Hematopoietic multipotent progenitor cell treated with erythropoietin and hydrocortisone succinate and interleukin-3 and kit ligand, for 8 days (in vitro differentiated cells): ENCODE results near the gene ASIC5.
"Not testable (repeated sequence)": the region's sequence is repeated elsewhere in the genome, so short reads cannot be mapped to it uniquely, and the experiment has no call there.

Experiments used
- DNase-seq: peaks from one replicate; pipeline ENCODE4 v3.0.0-alpha.2; 2015

The ASIC5 gene, protein sequence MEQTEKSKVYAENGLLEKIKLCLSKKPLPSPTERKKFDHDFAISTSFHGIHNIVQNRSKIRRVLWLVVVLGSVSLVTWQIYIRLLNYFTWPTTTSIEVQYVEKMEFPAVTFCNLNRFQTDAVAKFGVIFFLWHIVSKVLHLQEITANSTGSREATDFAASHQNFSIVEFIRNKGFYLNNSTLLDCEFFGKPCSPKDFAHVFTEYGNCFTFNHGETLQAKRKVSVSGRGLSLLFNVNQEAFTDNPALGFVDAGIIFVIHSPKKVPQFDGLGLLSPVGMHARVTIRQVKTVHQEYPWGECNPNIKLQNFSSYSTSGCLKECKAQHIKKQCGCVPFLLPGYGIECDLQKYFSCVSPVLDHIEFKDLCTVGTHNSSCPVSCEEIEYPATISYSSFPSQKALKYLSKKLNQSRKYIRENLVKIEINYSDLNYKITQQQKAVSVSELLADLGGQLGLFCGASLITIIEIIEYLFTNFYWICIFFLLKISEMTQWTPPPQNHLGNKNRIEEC

DNA sequence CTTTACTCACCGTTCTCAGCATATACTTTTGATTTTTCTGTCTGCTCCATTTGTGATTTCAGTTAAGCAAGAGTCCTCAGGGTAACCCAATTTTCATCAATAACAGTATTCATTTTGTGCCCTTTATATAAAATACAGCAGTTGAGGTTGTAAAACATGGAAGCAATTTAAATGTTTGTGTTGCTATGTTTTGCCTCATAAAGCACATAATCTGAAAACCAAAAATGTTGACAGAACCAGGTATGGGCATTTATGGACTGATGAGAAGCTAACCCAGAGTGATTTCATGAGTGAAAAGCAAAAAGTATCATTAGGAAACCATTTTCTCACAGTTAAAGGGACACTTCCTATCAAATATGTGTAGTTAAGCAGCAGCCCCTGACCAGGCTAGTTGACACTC lies at the start of gene ASIC5:
ASIC5 (minus strand) TSS at position 101 of the 400 bp plus-strand sequence; CDS start at position 50, 51 bp downstream.
- no peak for DNase-seq

DNA sequence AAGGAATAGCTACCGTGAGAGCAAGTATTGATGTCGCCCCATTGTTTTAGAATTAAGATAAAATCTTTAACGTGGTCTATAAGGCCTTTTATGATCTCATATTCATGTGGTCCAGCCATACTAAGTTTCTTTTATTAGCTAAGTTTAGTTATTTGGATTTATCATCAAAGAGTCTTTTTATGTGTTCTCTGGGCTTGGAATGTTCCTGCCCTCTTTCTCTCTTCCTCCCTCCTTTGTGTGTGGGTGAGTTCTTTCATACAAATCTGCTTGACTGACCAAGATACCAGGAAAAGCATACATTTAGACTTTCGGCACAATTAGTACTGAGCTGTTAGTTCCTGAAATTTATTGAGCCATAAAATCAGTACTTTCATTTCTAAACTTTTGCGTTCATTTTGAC lies 48.7 kb upstream of the ASIC5 start:
- DNase-seq, result no peak

DNA sequence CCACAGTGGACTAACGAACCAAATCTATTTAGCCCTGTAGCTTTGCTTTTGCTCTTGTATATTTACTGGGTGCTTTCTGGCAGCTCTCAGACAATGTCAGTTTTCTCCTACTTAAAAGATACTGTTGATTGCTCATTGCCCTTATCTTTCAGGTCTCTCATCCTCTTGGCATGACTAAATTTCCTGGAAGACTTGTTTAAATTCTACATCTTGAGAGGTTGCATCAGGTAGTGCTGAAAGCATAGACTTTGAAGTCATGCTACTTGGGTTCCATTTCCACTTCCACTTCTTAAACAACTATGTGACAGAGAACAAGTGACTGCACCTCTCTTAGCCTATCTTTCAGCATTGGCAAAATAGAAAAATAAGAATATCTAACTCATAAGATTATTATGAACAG lies 45.8 kb upstream of the ASIC5 start:
- DNase-seq, result no peak

DNA sequence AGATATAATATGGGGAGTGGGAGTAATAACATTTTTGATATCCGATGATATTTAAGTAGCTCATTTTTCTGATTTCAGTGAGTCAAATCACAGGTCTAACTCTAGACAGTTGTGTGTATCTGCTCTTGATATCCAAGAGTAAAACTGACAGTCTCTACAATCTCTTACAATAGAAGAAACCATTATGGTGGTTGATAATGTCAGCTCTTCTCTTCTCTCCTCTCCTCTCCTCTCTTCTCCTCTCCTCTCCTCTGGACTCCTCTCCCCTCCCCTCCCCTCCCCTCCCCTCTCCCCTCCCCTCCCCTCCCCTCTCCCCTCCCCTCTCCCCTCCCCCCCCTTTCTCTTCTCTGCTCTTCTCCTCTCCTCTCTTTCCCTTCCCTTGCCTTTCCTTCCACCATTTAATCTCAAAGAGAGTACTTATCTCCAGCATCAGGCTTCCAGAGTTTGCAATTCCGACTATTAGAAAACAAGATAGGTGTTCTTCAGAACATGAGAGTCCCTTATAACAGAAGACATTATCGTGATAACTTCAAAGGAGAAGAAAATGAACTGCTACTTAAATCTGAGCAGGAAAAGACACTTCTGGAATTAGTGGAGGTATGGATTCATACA lies 43.6 kb upstream of the ASIC5 start:
- no peak for DNase-seq

DNA sequence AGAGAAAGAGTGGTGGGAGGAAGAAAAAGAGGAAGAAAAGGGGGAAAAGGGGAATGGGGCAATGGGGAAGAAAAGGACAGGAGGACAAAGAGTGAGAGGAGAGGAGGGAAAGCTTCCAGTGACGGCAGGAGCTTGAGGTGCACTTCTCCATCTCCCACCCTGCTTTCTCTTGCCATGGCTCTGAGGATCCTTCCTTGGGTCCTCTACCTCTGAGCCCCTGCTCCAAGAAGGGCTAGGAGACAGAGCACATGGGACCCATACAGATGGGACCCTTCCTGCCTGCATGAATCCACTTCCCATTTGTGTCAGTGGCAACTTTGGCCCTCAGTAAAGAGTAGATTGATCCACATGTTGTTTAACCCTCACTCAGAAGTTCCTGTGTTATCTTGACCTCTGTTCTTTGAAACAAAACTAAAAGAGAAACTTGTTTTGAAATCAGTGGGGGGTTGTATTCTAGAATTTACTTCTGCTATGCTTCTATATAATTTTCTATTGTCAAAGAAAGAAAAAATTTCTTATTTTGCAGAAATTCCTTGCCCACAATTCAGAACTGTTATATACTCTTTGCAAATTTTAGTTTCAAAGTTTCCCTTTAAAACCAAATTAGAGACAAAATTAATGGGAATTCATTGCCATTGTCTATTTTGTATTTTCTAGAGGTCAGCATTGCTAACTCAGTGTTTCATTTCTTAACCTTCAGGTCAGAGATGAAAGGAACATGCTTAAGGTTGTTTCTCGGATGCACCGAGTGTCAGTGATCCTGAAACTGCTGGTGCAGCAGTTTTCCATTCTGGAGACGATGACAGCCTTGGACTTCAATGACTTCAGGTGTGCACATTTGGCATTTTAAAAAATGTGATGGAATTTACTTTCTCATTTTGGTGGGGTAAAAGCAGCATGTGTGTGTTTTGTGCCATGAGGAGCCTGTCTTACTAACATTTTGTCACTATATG lies 42.4 kb upstream of the ASIC5 start:
- DNase-seq, result no peak

DNA sequence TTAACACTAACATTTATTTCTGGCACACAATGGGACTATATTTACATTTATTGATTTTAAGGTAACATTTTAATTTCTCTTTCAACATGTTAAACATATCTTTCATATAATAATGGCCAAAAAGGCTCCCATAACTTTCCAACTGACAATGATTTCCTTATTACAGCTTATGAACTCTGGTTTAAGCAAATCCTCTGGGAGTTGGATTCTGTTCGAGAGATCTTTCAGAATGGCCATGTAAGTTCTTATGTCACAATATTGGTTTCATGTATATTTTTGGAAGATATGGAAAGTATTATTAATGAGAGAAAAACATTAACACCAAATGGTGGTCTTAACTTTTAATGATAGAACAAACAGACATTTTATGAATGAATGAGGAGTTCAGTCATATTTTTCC lies 41.5 kb upstream of the ASIC5 start:
- DNase-seq, result no peak

DNA sequence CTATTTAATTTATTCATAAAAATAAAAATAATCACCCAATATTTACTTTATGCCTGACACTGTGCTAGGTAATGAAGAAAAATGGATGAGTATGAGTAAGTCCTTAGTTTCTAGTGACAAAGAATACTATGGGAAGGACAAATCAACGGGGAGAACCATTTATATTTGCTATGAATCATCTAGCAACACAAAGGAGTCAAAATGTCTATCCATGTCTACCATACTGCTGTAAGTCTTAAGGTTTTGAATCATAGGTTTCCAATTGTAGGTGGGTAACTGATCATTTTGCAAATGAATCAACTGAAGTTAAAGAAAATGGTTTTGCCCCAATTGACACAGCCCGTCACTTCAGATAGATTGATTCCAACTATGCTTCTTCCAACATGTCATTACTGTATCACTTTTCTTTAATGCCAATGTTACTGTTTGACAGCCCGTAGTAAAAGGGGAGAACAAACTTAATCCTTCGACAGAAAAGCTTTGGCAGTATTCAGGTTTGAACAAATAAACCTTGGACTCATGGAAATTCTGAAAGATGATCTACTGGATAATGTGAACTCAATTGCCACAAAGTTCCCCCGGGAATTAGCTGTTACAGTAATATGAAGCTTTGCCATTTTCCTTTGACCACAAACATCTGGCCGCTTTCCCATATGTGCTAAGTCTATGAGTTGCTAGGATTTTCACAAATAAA lies 40.6 kb upstream of the ASIC5 start:
- no peak for DNase-seq

DNA sequence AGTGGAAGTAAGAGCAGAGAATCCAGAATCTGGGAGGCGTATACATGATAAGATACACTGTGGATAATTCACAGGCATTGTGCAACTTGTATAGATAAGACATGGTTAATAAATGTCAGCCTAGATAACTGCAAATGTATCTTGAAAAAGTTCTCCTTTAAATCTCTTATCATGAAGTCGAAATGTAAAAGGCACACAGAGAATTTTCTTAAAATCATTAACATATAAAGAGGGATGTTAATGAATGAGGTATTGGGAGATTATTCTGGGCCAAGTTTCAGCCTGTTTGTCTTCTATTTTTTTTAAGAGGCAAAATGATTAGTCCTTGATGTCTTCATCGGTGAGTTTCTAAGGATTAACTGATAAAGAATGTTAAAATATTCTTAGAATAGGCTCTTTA lies 38.3 kb upstream of the ASIC5 start:
- DNase-seq, result no peak

DNA sequence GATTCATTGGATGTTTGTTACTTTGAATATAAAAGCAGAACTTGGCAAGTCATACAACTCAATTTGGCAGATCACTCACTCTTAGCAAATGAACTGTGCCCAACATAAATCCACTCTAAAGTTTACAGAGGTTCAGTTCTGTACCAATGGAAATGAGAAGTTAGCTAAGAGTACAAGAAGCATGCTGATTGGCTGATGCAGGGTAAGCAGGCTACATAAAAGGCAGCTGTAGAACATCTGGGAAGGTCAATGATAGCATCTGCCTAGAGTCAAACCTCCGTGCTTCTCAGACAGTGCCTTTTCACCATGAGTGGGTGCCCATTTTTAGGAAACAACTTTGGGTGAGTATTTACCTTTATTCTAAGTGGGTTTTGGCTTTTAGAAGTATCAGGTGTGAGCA lies 37.4 kb upstream of the ASIC5 start, which contains the start of gene TDO2:
TDO2 (plus strand) TSS at position 244 of the 400 bp plus-strand sequence; CDS start at position 307, 63 bp downstream.
- no peak for DNase-seq

DNA sequence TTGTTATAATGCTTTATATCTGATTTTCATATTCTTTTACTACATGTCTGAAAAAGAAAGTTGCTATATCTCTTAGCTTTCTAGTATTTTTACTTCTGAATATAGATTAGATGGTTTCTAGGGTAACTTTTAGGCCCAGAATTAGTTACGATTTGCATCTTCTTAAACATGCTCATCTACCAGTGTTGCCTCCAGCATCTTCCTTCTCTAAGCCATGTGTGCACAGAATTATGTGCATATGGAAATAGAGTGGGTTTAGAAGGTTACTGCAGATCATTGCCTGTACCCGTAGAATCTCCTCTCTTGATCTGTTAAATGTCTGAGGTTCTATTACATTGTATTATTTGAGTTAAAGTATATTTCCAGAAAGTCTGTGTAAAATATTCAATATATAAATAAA lies 34.9 kb upstream of the ASIC5 start:
- no peak for DNase-seq

DNA sequence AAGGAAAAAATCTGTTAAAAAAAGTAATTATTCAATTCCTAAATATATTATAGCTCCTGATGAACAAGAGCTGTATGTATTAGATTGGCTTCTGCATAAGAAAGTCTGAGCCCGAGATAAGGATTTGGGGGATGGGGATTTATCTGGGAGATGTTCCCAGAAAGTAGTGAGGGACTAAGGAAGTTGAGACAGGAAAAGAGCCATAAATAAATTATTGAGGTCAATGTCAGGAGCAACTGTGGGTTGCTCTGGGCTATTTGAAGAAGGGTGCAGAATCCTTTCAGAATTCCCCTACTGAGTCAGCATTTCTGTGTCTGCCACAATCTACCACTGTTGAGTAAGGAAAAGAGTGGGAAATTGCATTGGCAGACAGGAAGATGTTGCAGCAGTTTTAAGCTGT lies 34.3 kb upstream of the ASIC5 start:
- DNase-seq, result no peak

DNA sequence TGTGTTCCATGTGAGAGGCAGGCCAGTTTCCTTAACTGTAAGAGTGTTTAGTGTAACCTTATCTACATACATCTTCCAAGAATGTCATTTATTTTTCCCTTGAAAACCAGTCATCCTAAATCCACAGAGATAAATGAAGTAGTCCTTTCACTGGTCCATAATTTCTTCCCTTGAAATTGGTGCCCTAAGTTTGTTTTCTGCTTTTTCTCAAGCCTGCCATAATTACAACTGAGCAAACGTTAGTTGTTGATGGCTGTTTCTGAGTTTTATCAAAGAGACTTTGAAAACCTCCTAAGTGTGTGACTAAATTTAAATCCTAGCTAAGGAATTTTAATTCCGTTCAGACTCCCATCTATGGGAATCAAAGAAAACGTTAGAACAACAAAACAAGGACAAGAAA lies 33.8 kb upstream of the ASIC5 start:
- DNase-seq, result no peak

DNA sequence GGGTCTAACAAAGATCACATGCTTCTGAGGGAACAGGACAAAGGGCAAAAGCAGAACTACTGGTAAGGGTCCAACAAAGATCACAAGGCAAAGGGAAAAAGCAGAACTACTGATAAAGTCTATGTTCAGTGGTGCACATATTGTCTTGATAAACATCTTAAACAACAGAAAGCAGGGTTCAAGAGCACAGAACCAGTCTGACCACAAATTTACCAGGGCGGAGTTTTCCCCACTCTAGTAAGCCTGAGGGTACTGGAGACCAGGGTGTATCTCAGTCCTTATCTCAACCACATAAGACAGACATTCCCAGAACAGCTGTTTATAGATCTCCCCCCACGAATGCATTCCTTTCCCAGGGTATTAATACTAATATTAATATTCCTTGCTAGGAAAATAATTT lies 32.3 kb upstream of the ASIC5 start:
- DNase-seq, result not testable (repeated sequence)

DNA sequence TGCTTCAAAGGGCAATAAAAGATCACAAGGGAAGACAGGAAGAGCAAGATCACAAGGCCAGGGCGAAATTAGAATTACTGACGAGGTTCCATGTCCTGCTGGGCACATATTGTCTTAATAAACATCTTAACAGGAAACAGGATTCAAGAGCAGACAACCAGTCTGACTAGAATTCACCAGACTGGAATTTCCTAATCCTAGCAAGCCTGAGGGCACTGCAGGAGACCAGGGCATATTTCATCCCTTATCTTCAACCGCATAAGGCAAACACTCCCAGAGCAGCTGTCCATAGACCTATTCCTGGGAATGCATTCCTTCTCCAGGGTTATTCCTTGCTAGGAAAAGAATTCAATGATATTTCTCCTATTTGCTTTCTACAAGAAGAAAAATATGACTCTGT lies 25.0 kb upstream of the ASIC5 start:
- no peak for DNase-seq

DNA sequence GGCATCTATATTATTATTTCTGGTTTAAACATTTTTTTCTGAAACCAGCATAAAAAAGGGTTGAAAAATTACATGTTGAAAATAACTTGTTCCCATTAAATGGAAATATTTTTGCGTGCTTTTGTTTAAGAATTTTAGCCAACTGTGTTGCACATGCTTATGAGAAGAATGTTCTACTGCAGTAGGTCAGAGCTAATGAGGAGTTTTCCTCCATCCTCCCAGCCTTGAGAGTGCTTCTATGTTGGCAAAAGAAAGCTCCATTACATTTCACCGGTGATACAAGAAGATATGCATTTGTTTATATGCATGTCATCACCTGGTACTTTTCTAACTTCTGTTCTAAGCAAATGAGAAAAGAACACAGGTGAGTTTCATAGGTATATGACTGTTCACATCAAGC lies 23.9 kb upstream of the ASIC5 start:
- no peak for DNase-seq

DNA sequence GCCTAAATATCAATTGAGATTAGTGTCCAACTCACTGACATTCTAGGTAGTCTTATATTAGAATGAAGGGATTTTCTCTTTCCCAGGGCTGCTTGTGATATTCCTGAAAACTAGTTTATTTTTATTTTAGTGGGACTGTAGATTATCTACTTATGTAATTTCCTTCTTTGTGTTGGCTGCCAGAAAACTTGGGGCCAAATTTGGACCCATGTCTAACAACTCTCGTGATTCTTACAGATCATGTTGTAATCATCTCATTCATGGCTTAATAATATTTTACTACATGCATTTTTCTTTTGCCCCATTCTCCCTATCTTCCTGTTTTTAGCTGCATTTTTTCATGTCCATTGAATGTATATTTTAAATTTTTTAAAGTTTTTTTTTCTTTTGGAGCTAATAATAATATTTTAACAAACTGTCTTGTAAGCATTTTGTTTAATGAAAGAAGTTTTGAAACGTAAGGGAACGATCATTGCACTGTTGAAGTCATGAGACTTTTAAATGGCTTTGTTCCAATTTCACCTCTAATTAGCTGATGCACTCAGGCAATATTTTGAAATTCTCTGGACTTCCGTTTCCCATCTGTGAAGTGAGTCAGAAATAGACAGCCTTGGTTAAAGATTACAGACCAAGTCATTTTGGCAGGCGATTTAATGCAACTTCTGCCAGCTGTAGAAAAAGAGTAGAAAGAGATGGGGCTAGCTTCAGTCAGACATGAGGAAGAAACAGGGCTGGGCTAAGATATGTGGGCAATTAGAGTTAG lies 23.1 kb upstream of the ASIC5 start:
- no peak for DNase-seq

DNA sequence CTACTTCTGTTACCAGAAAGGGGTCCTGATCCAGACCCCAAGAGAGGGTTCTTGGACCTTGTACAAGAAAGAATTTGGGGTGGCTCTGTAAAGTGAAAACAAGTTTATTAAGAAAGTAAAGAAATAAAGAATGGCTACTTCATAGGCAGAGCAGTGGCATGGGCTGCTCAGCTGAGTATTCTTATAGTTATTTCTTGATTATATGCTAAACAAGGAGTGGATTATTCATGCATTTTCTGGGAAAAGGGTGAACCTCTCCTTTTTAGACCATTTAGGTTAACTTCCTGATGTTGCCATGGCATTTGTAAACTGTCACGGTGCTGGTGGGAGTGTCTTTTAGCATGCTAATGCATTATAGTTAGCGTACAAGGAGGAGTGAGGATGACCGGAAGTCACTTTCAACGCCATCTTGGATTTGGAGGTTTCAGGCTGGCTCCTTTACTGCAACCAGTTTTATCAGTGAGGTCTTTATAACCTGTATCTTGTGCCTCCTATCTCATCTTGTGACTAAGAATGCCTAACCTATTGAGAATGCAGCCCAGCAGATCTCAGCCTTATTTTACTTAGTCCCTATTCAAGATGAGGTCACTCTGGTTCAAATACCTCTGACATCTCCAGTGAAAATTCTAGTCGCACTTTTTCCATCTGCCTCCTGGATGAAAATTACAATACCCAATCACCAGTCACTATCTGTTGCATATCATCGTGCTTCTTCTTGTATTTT lies 21.9 kb upstream of the ASIC5 start:
- no peak for DNase-seq

DNA sequence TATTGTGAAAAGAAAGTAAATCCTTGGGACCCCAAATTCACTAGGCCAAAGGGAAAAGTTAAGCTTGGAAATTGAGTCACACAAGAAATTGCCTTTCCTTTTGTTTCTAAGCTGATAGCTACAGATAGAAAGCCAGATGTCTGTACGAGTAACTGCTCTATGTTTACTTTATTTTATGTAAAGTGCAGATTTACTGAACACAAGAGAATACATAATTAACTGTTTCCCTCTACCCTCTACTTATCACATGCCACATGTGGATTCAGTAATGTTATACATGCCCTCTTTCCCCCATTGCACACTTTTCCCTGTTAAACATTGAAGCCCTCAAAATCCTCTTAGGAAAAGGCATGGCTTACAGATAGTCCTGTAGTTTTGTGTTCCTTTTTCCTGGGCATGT lies 21.0 kb upstream of the ASIC5 start:
- no peak for DNase-seq

DNA sequence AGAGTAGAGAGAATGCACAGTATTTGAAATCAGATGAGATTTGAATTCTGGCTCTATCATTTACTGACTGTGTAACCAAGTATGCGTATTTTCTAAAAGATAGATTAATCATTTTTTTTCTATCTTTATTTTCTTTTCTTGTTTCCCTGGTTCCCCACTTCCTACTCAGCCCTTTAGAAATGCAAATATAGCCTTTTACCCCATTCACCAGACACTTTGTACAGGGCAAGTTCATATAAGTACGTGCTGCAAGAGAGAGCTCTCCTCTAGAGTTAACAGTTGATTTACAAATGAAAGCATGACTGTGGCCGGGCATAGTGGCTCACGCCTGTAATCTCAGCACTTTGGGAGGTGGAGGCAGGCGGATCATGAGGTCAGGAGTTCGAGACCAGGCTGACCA lies 19.6 kb upstream of the ASIC5 start:
- DNase-seq, result no peak

DNA sequence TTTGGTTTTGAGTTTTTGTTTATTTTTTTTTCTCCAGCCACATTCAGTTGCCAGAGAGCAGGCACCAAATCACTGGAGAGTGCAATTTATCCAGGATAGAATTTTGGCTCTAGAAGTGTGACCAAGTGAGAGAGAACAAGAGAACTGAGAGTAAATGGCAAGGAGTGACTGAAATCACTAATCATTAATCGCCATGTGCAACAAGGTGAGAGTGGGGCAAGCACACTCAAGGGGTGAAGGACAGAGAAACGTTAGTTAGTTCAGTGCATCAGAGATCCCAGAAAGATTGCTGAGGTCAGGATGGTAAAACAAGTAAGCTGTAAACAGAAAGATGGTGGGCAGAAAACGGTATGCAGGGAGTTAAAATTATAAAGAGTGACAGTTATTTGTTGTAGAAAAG lies 17.8 kb upstream of the ASIC5 start:
- DNase-seq, result no peak

DNA sequence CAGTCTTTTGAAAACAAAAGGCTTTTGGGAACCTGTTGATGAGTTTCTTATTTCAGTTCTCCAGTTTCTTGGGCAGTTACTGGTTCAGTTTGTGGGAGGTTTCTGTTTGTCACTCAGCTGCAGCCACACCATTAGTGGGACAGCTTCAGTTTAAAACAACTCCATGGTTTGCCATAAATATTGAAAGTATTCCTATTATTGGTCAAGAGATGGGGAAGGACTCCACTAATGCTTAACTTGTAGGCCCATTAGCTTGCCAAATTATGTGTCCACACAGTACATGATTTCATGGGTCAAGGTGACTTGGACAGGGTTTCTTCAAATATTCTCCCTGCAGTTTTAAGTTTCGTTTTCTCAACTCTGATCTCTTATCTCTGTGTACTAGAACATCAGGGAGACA lies 15.5 kb upstream of the ASIC5 start:
- DNase-seq, result no peak
